ENCODE results near the gene MRFAP1. TPM values are rescaled to one million over a fixed set of nuclear protein-coding genes. Genes with fewer than 3 reads are reported as not detected.
A peak's percentile ranks its signal among the peaks of the same experiment; 100 is the strongest.

Gene MRFAP1
- polyA plus RNA-seq, 3 donors = 72.1 to 180 (median 171) TPM

GRCh38 chr4:6659897-6660296, 19.4 kb downstream of the MRFAP1 start:
- no peak overlapping the region for H3K4me2 ChIP-seq (replicated peaks; ENCODE audit: extremely low read depth, low read length, poor library complexity, severe bottlenecking)
- H3K27me3 ChIP-seq (ENCODE audit: control insufficient read depth in 2 of 2, insufficient read depth in 2 of 2, low read length in 2 of 2) = peaks cover 44 to 78% of the 10 kb centered on the region in 2 donors
- no peak overlapping the region for H3K27ac ChIP-seq (ENCODE audit: low read depth in 1 of 2, low read length in 2 of 2)
- no peak overlapping the region for H3K4me3 ChIP-seq (replicated peaks in 1 of 3; ENCODE audit: low read depth in 2 of 3, low read length in 3 of 3)
- H3K4me1 ChIP-seq (ENCODE audit: control insufficient read depth in 1 of 2, insufficient read depth in 2 of 2, low read length in 2 of 2) = peaks cover 9 to 19% of the 10 kb centered on the region in 2 donors
- H2AFZ ChIP-seq (ENCODE audit: insufficient read depth, low read depth, low read length, poor library complexity, severe bottlenecking) = no peak overlapping the region
- no peak for DNase-seq
- Mint-ChIP-seq H3K36me3 (peaks cover 0 to 5% of the 10 kb centered on the region in 2 donors), H3K4me3 (peak overlapping the region in 1 of 2 donors; percentile 79), H3K27me3 (ENCODE audit: low read depth in 3 of 3) (peaks cover 0 to 64% (median 59%) of the 10 kb centered on the region in 3 donors), H3K9me3 (peaks cover 0 to 12% (median 2%) of the 10 kb centered on the region in 7 donors), H3K4me1 (peaks cover 12% of the 10 kb centered on the region), H3K27ac (no peak overlapping the region)
- no peak overlapping the region for H3K9ac ChIP-seq (ENCODE audit: insufficient read depth, low read length, poor library complexity, severe bottlenecking)
- no peak for TF ChIP-seq CTCF (IDR thresholded peaks at IDR 0.05)
- intact Hi-C loops (cut with micrococcal nuclease) = no loop called here
- H3K79me2 ChIP-seq (ENCODE audit: insufficient read depth, low read length) = no peaks in the 10 kb centered on the region
- 100% methylated on average over 1 of the region's 2 CpGs for WGBS (ENCODE audit: insufficient coverage)
- no peaks in the 10 kb centered on the region for H3K36me3 ChIP-seq (replicated peaks in 1 of 2; ENCODE audit: control insufficient read depth in 1 of 2, insufficient read depth in 2 of 2, low read length in 2 of 2)
- peaks cover 0 to 2% of the 10 kb centered on the region in 2 donors for H3K9me3 ChIP-seq (replicated peaks in 1 of 2; ENCODE audit: control insufficient read depth in 1 of 2, insufficient read depth in 1 of 2, low read length in 2 of 2)
- no peaks in the 10 kb centered on the region for H4K20me1 ChIP-seq (ENCODE audit: insufficient read depth, low read length)

GRCh38 chr4:6660430-6660829, 19.9 kb downstream of the MRFAP1 start:
- intact Hi-C loops (cut with micrococcal nuclease) = no loop called here
- H3K79me2 ChIP-seq (ENCODE audit: insufficient read depth, low read length) = no peaks in the 10 kb centered on the region
- H3K9me3 ChIP-seq (replicated peaks in 1 of 2; ENCODE audit: control insufficient read depth in 1 of 2, insufficient read depth in 1 of 2, low read length in 2 of 2) = peaks cover 0 to 7% of the 10 kb centered on the region in 2 donors
- H3K27me3 ChIP-seq (ENCODE audit: control insufficient read depth in 2 of 2, insufficient read depth in 2 of 2, low read length in 2 of 2) = peaks cover 49 to 84% of the 10 kb centered on the region in 2 donors
- WGBS (ENCODE audit: insufficient coverage) = 100% methylated on average over 3 of the region's 3 CpGs
- no peak overlapping the region for H3K4me3 ChIP-seq (replicated peaks in 1 of 3; ENCODE audit: low read depth in 2 of 3, low read length in 3 of 3)
- peaks cover 9 to 19% of the 10 kb centered on the region in 2 donors for H3K4me1 ChIP-seq (ENCODE audit: control insufficient read depth in 1 of 2, insufficient read depth in 2 of 2, low read length in 2 of 2)
- H3K27ac ChIP-seq (ENCODE audit: low read depth in 1 of 2, low read length in 2 of 2) = no peak overlapping the region
- no peak overlapping the region for H2AFZ ChIP-seq (ENCODE audit: insufficient read depth, low read depth, low read length, poor library complexity, severe bottlenecking)
- no peaks in the 10 kb centered on the region for H3K36me3 ChIP-seq (replicated peaks in 1 of 2; ENCODE audit: control insufficient read depth in 1 of 2, insufficient read depth in 2 of 2, low read length in 2 of 2)
- Mint-ChIP-seq H3K27ac (no peak overlapping the region), H3K4me1 (peaks cover 12% of the 10 kb centered on the region), H3K27me3 (ENCODE audit: low read depth in 3 of 3) (peaks cover 0 to 64% (median 59%) of the 10 kb centered on the region in 3 donors), H3K9me3 (peaks cover 0 to 11% (median 2%) of the 10 kb centered on the region in 7 donors), H3K36me3 (peaks cover 0 to 5% of the 10 kb centered on the region in 2 donors), H3K4me3 (peak overlapping the region in 1 of 2 donors; percentile 79)
- TF ChIP-seq CTCF (IDR thresholded peaks at IDR 0.05) = no peak
- no peak for DNase-seq
- H3K9ac ChIP-seq (ENCODE audit: insufficient read depth, low read length, poor library complexity, severe bottlenecking) = no peak overlapping the region
- no peak overlapping the region for H3K4me2 ChIP-seq (replicated peaks; ENCODE audit: extremely low read depth, low read length, poor library complexity, severe bottlenecking)
- no peaks in the 10 kb centered on the region for H4K20me1 ChIP-seq (ENCODE audit: insufficient read depth, low read length)

All from CD14-positive monocyte (primary cell).